Osteocyte (in vitro differentiated cells): ENCODE results near the gene PTPN21. TPM values are rescaled to one million over a fixed set of nuclear protein-coding genes. Genes with fewer than 3 reads are reported as not detected.

Experiments used
- DNase-seq: peaks from one replicate; pipeline ENCODE4 v3.0.0; 2021; ENCODE audit warnings: mixed read lengths; ENCODE audit not compliant: unreplicated experiment; ENCODE audit errors: extremely low spot score
- H3K27ac Mint-ChIP-seq: one replicate; pipeline ENCODE4 v1.8.0; 2021; ENCODE audit warnings: mild to moderate bottlenecking, mixed read lengths; ENCODE audit not compliant: unreplicated experiment
- H3K27me3 Mint-ChIP-seq: one replicate; pipeline ENCODE4 v1.8.0; 2021; ENCODE audit warnings: mixed read lengths; ENCODE audit not compliant: unreplicated experiment
- H3K36me3 Mint-ChIP-seq: one replicate; pipeline ENCODE4 v1.8.0; 2021; ENCODE audit warnings: mixed read lengths; ENCODE audit not compliant: unreplicated experiment
- H3K4me1 Mint-ChIP-seq: one replicate; pipeline ENCODE4 v1.8.0; 2021; ENCODE audit warnings: mixed read lengths; ENCODE audit not compliant: unreplicated experiment
- H3K4me3 Mint-ChIP-seq: one replicate; pipeline ENCODE4 v1.8.0; 2021; ENCODE audit warnings: mild to moderate bottlenecking, moderate library complexity, mixed read lengths; ENCODE audit not compliant: unreplicated experiment
- H3K9me3 Mint-ChIP-seq: one replicate; pipeline ENCODE4 v1.8.0; 2021; ENCODE audit warnings: mixed read lengths; ENCODE audit not compliant: unreplicated experiment
- total RNA-seq: library from RNA; stranded (reverse); gene quantifications from 2 replicates; pipeline ENCODE4 v1.2.1, GENCODE V29; 2021
- TF ChIP-seq, protein P1 (sequence below): fragments of 200-600 bp; sonication (generic); IDR thresholded peaks from 2 replicates; pipeline ENCODE4 v1.5.0; 2021; ENCODE audit warnings: antibody characterized with exemption, mild to moderate bottlenecking, moderate library complexity

PTPN21 gene
- total RNA-seq, 1 donor from 2014 or later = 30.0 TPM

GRCh38 chr14:88550078-88550477, 4.7 kb downstream of the PTPN21 start:
- Mint-ChIP-seq H3K4me3 (no peak overlapping the region), H3K9me3 (no peaks in the 10 kb centered on the region), H3K36me3 (peaks cover 23% of the 10 kb centered on the region), H3K27me3 (no peaks in the 10 kb centered on the region), H3K27ac (no peak overlapping the region), H3K4me1 (peaks cover 27% of the 10 kb centered on the region)
- DNase-seq = no peak
- TF ChIP-seq, protein P1, sequence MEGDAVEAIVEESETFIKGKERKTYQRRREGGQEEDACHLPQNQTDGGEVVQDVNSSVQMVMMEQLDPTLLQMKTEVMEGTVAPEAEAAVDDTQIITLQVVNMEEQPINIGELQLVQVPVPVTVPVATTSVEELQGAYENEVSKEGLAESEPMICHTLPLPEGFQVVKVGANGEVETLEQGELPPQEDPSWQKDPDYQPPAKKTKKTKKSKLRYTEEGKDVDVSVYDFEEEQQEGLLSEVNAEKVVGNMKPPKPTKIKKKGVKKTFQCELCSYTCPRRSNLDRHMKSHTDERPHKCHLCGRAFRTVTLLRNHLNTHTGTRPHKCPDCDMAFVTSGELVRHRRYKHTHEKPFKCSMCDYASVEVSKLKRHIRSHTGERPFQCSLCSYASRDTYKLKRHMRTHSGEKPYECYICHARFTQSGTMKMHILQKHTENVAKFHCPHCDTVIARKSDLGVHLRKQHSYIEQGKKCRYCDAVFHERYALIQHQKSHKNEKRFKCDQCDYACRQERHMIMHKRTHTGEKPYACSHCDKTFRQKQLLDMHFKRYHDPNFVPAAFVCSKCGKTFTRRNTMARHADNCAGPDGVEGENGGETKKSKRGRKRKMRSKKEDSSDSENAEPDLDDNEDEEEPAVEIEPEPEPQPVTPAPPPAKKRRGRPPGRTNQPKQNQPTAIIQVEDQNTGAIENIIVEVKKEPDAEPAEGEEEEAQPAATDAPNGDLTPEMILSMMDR = no peak

DNA sequence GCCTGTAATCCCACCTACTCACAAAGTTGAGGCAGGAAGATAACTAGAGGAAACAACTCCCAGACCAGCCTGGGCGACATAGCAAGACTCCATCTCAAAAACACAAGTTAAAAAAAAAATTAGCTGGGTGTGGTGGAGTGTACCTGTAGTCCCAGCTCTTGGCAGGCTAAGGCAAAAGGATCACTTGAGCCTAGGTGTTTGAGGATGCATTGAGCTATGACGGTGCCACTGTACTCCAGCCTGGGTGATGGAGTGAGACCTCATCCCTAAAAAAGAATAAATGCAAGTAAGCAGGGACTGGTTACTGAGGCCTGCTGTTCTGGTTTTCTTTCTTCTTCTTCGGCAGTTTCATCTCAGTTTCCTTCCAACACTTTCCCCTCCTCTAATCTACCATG, 7.4 kb downstream of the PTPN21 start:
- no peak for DNase-seq
- Mint-ChIP-seq H3K36me3 (peaks cover 25% of the 10 kb centered on the region), H3K9me3 (no peaks in the 10 kb centered on the region), H3K27me3 (no peaks in the 10 kb centered on the region), H3K27ac (no peak overlapping the region), H3K4me1 (peaks cover 21% of the 10 kb centered on the region), H3K4me3 (no peak overlapping the region)
- TF ChIP-seq, protein P1 = no peak

GRCh38 chr14:88546621-88547385, 8.0 kb downstream of the PTPN21 start:
- Mint-ChIP-seq H3K27me3 (no peaks in the 10 kb centered on the region), H3K4me1 (peaks cover 16% of the 10 kb centered on the region), H3K9me3 (no peaks in the 10 kb centered on the region), H3K27ac (no peak overlapping the region), H3K36me3 (peaks cover 28% of the 10 kb centered on the region), H3K4me3 (no peak overlapping the region)
- no peak for DNase-seq
- TF ChIP-seq, protein P1 = no peak

DNA sequence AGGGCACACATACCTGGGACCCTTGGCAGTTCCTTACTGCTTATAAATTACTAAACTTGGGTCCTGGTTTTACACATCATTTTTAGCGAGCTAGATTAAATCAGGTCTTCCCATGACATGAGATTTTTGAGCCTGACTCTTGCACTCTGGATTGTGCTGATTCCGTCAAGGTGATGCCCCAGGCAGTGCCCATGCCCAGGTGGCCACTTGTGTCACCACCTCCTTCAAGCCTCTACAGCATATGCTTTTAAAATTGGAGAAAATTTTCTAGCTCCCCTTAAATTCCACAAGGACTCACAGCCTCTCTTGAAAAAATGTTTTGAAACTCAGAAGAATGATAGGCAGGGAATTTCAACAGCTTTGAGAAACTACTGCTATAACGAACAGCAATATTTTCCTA, 9.6 kb downstream of the PTPN21 start:
- H3K27me3 Mint-ChIP-seq = no peaks in the 10 kb centered on the region

More for the DNA sequence above, 9.6 kb downstream of the PTPN21 start:
- TF ChIP-seq, protein P1 = no peak
- Mint-ChIP-seq H3K36me3 (peaks cover 30% of the 10 kb centered on the region), H3K27ac (no peak overlapping the region), H3K9me3 (no peaks in the 10 kb centered on the region), H3K4me1 (peaks cover 8% of the 10 kb centered on the region), H3K4me3 (no peak overlapping the region)
- DNase-seq = no peak
